GDM1 (cell line): ENCODE results near the gene CHCHD6.

Experiments
- DNase-seq: peaks from one replicate; lab custom pipeline; 2025; lab: John Stamatoyannopoulos, UW

The CHCHD6 gene

GRCh38 chr3:126995254-126995780 is 291.3 kb downstream of the CHCHD6 start:
- no peak for DNase-seq

GRCh38 chr3:126995926-126996512 is 292.0 kb downstream of the CHCHD6 start:
- no peak for DNase-seq

- DNase-seq: no peak
These were observed 292.9 kb downstream of the CHCHD6 start for GRCh38 chr3:126996905-126997304.

- DNase-seq: no peak
These were observed 293.5 kb downstream of the CHCHD6 start for GRCh38 chr3:126997455-126998038.

GRCh38 chr3:126998320-126998719 is 294.3 kb downstream of the CHCHD6 start:
- no peak for DNase-seq

- DNase-seq: no peak
These were observed 294.7 kb downstream of the CHCHD6 start for GRCh38 chr3:126998728-126999127.

- no peak for DNase-seq
These were observed 295.3 kb downstream of the CHCHD6 start for GRCh38 chr3:126999383-126999782.

- no peak for DNase-seq
These were observed 296.1 kb downstream of the CHCHD6 start for GRCh38 chr3:127000119-127000518.

GRCh38 chr3:127000761-127001160 is 296.7 kb downstream of the CHCHD6 start:
- no peak for DNase-seq

- no peak for DNase-seq
These were observed 297.6 kb downstream of the CHCHD6 start for GRCh38 chr3:127001486-127002194.

GRCh38 chr3:127002195-127003174 is 298.4 kb downstream of the CHCHD6 start:
- no peak for DNase-seq

- DNase-seq: no peak
These were observed 299.1 kb downstream of the CHCHD6 start for GRCh38 chr3:127003175-127003555.

- no peak for DNase-seq
These were observed 299.7 kb downstream of the CHCHD6 start for GRCh38 chr3:127003601-127004280.

- DNase-seq: no peak
These were observed 300.8 kb downstream of the CHCHD6 start for GRCh38 chr3:127004641-127005397.

- no peak for DNase-seq
These were observed 301.9 kb downstream of the CHCHD6 start for GRCh38 chr3:127005864-127006500.

GRCh38 chr3:127006781-127007436 is 302.9 kb downstream of the CHCHD6 start:
- no peak for DNase-seq

GRCh38 chr3:127008236-127008635 is 304.2 kb downstream of the CHCHD6 start:
- no peak for DNase-seq

GRCh38 chr3:127009531-127009930 is 305.5 kb downstream of the CHCHD6 start:
- DNase-seq: no peak
